K562 (cell line): Measurements from ENCODE around the gene GLRX3. TPM values are rescaled to one million over a fixed set of nuclear protein-coding genes. Genes with fewer than 3 reads are reported as not detected.

Experiments
- BACH1 ChIP-seq: fragments of 200-800 bp; sonication (Bioruptor generic); IDR thresholded peaks from 2 replicates; pipeline ENCODE4 v1.6.1; 2016; ENCODE audit warnings: missing genetic modification characterization, missing compliant biosample characterization
- CSDE1 ChIP-seq, 2 experiments: fragments of 450-650 bp; IDR thresholded peaks; 2 replicates each; pipeline ENCODE4 v1.6.1; 2016; ENCODE audit warnings: mild to moderate bottlenecking in 1 of 2
- HDAC2 ChIP-seq: fragments of 450-650 bp; IDR thresholded peaks from 2 replicates; pipeline ENCODE4 v1.6.1; 2016; ENCODE audit warnings: mild to moderate bottlenecking
- MTA2 ChIP-seq: fragments of 450-650 bp; IDR thresholded peaks from 2 replicates; pipeline ENCODE4 v1.6.1; 2016; ENCODE audit warnings: low read depth
- MXI1 ChIP-seq: IDR thresholded peaks from 2 replicates; pipeline ENCODE4 v1.6.1; 2011; ENCODE audit warnings: low read depth, mild to moderate bottlenecking, improper control_type of control experiment, low read length
- POLR3G ChIP-seq: IDR thresholded peaks from 2 replicates; pipeline ENCODE4 v1.6.1; 2011; ENCODE audit not compliant: insufficient read length, insufficient replicate concordance; ENCODE audit errors: extremely low read depth
- RAD21 ChIP-seq, 2 experiments: fragments of 250-450 bp in 1 of 2; fragments of 450-650 bp in 1 of 2; sonication (Bioruptor Pico) in 1 of 2; formaldehyde crosslinking in 1 of 2; IDR thresholded peaks in 1 of 2; conservative IDR thresholded peaks in 1 of 2; 2 replicates each; pipeline versions ENCODE4 v1.4.0 to v1.8.0; 2020 to 2022; ENCODE audit warnings: mild to moderate bottlenecking in 2 of 2, moderate library complexity in 1 of 2
- RNF2 ChIP-seq: sonication (generic); IDR thresholded peaks from 2 replicates; pipeline ENCODE4 v1.6.1; 2016
- SAP30 ChIP-seq: fragments of 200-600 bp; sonication (generic); IDR thresholded peaks from 2 replicates; pipeline ENCODE4 v1.6.1; 2012; ENCODE audit warnings: borderline replicate concordance, low read depth, mild to moderate bottlenecking, moderate library complexity, low read length, control low read depth, inconsistent platforms; ENCODE audit not compliant: insufficient read depth, poor library complexity, severe bottlenecking
- XRCC3 ChIP-seq: fragments of 450-650 bp; IDR thresholded peaks from 2 replicates; pipeline ENCODE4 v1.6.1; 2017; ENCODE audit warnings: mild to moderate bottlenecking, moderate library complexity
- ZEB2 ChIP-seq: fragments of 450-650 bp; IDR thresholded peaks from 2 replicates; pipeline ENCODE4 v1.6.1; 2016
- ZNF12 ChIP-seq: sonication (generic); formaldehyde crosslinking; IDR thresholded peaks from 2 replicates; pipeline ENCODE4 v1.4.0; 2020; ENCODE audit warnings: mild to moderate bottlenecking, missing genetic modification reagents
- polyA plus RNA-seq, 8 experiments: library from polyadenylated mRNA; depleted of rRNA in 4 of 8; stranded (reverse) in 5 of 8; unstranded in 3 of 8; fragments of >200 nt; fragmentation: Nextera tagmentation in 2 of 8; fragmentation: Illumina TruSeq in 1 of 8; extraction: Ambion mirVana in 2 of 8; extraction: Trizol in 1 of 8; gene quantifications; 2 replicates each; pipeline versions ENCODE4 v1.2.1 to v1.2.3, GENCODE V29; 2011 to 2014; ENCODE audit warnings: inconsistent platforms in 1 of 8, missing spikeins in 1 of 8
- total RNA-seq, 7 experiments: library from RNA; depleted of rRNA in 6 of 7; stranded (reverse); fragments of >200 nt in 6 of 7; fragmentation: Illumina TruSeq in 2 of 7; extraction: Trizol in 2 of 7; gene quantifications; 2 replicates each; pipeline versions ENCODE4 v1.2.1 to v1.2.3, GENCODE V29; 2011 to 2021; ENCODE audit warnings: low replicate concordance in 1 of 7
- TF ChIP-seq, protein P1 (sequence below): fragments of 250-450 bp; sonication (Bioruptor Pico); IDR thresholded peaks from 2 replicates; pipeline ENCODE4 v1.4.0; 2020; ENCODE audit warnings: mild to moderate bottlenecking
- TF ChIP-seq, protein P2 (sequence below): fragments of 250-450 bp; sonication (Bioruptor Pico); IDR thresholded peaks from 2 replicates; pipeline ENCODE4 v1.8.0; 2022; ENCODE audit warnings: inconsistent platforms
- TF ChIP-seq, protein P3 (sequence below): IDR thresholded peaks from 2 replicates; pipeline ENCODE4 v1.6.1; 2014; ENCODE audit warnings: antibody characterized with exemption
- TF ChIP-seq, protein P4 (sequence below): fragments of 450-650 bp; IDR thresholded peaks from 2 replicates; pipeline ENCODE4 v1.6.1; 2016
- TF ChIP-seq, protein P5 (sequence below), 2 experiments: fragments of 450-650 bp in 1 of 2; sonication (generic) in 1 of 2; formaldehyde crosslinking; conservative IDR thresholded peaks; 2 replicates each; pipeline versions ENCODE4 v1.4.0 to v1.8.1; 2020 to 2022; ENCODE audit warnings: mild to moderate bottlenecking in 1 of 2, missing genetic modification reagents in 1 of 2
- TF ChIP-seq, protein P6 (sequence below): fragments of 150-350 bp; conservative IDR thresholded peaks from 2 replicates; pipeline ENCODE4 v1.6.1; 2014; ENCODE audit warnings: low read length

Gene GLRX3
- total and polyA plus RNA-seq, 9 of the 15 experiments (the other 6 are each of a cell fraction or from before 2014, with no cell fraction given): 115 to 190 (median 169) TPM

DNA sequence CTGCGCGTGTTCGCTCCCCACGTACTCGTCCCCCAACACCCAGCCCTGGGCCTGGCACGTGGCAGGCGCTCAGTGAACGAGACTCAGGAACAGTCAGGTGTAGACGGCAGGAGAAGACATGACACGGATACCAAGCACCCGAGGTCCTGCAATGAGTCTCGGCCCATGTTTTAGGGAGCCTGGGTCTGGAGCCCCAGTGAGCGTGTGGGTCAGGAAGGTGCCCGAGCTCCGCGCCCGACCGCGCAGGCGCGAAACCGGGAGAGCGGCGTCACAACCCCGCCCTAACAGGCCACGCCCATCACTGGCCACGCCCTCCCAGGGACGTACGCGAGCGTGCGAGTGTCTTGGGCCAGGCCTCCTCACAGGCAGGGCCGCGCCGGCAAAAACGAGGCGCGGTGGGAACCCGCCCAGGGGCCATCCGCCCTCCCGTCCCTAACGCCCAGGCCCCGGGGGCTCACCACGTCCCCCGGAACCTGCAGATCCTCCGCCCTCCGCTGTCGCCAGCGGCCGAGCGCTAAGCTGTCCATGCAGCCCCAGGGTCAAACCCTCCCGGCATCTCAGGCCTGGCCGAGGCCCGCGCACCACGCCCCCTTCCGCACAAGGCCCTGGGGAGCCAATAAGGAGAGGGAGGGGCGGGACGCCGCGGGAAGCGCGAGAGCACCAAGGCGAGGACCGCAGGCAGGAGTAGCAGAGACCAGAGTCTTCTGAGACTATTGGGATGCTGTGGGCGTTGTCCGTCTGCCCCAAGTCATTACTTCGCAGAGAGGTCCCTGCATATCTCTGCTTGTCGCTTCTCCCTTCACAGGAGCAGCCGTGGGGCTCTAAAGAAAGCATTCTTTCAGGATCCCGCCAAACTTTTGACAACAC is 25.7 kb upstream of the GLRX3 start, which contains the start of gene C10orf143 (continued):
- TF ChIP-seq, protein P1, sequence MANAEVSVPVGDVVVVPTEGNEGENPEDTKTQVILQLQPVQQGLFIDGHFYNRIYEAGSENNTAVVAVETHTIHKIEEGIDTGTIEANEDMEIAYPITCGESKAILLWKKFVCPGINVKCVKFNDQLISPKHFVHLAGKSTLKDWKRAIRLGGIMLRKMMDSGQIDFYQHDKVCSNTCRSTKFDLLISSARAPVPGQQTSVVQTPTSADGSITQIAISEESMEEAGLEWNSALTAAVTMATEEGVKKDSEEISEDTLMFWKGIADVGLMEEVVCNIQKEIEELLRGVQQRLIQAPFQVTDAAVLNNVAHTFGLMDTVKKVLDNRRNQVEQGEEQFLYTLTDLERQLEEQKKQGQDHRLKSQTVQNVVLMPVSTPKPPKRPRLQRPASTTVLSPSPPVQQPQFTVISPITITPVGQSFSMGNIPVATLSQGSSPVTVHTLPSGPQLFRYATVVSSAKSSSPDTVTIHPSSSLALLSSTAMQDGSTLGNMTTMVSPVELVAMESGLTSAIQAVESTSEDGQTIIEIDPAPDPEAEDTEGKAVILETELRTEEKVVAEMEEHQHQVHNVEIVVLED (CRISPR knock-in tag): peak; percentile 83
- TF ChIP-seq POLR3G (no peak), BACH1 (no peak), SAP30 (peak; percentile 70), ZNF12 (CRISPR knock-in tag) (no peak), XRCC3 (no peak), MXI1 (0 out of 2 replicates have a peak, but pooled peaks have one; percentile 21), CSDE1 (IDR thresholded peaks at IDR 0.05) (no peak; a peak in 1 of 4 replicates), ZEB2 (no peak), RAD21 (CRISPR knock-in tag; conservative IDR thresholded peaks at IDR 0.05 in 1 of 2, IDR thresholded peaks at IDR 0.05 in 1 of 2) (no peak), RNF2 (no peak), HDAC2 (0 out of 2 replicates have a peak, but pooled peaks have one; percentile 8), MTA2 (no peak)
- TF ChIP-seq, protein P2, sequence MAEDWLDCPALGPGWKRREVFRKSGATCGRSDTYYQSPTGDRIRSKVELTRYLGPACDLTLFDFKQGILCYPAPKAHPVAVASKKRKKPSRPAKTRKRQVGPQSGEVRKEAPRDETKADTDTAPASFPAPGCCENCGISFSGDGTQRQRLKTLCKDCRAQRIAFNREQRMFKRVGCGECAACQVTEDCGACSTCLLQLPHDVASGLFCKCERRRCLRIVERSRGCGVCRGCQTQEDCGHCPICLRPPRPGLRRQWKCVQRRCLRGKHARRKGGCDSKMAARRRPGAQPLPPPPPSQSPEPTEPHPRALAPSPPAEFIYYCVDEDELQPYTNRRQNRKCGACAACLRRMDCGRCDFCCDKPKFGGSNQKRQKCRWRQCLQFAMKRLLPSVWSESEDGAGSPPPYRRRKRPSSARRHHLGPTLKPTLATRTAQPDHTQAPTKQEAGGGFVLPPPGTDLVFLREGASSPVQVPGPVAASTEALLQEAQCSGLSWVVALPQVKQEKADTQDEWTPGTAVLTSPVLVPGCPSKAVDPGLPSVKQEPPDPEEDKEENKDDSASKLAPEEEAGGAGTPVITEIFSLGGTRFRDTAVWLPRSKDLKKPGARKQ (CRISPR knock-in tag): no peak
- TF ChIP-seq, protein P3, sequence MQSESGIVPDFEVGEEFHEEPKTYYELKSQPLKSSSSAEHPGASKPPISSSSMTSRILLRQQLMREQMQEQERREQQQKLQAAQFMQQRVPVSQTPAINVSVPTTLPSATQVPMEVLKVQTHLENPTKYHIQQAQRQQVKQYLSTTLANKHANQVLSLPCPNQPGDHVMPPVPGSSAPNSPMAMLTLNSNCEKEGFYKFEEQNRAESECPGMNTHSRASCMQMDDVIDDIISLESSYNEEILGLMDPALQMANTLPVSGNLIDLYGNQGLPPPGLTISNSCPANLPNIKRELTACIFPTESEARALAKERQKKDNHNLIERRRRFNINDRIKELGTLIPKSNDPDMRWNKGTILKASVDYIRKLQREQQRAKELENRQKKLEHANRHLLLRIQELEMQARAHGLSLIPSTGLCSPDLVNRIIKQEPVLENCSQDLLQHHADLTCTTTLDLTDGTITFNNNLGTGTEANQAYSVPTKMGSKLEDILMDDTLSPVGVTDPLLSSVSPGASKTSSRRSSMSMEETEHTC: no peak
- TF ChIP-seq, protein P4, sequence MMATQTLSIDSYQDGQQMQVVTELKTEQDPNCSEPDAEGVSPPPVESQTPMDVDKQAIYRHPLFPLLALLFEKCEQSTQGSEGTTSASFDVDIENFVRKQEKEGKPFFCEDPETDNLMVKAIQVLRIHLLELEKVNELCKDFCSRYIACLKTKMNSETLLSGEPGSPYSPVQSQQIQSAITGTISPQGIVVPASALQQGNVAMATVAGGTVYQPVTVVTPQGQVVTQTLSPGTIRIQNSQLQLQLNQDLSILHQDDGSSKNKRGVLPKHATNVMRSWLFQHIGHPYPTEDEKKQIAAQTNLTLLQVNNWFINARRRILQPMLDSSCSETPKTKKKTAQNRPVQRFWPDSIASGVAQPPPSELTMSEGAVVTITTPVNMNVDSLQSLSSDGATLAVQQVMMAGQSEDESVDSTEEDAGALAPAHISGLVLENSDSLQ: peak; percentile 53
- TF ChIP-seq, protein P5, sequence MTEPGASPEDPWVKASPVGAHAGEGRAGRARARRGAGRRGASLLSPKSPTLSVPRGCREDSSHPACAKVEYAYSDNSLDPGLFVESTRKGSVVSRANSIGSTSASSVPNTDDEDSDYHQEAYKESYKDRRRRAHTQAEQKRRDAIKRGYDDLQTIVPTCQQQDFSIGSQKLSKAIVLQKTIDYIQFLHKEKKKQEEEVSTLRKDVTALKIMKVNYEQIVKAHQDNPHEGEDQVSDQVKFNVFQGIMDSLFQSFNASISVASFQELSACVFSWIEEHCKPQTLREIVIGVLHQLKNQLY (CRISPR knock-in tag; conservative IDR thresholded peaks at IDR 0.05): no peak
- TF ChIP-seq, protein P6, sequence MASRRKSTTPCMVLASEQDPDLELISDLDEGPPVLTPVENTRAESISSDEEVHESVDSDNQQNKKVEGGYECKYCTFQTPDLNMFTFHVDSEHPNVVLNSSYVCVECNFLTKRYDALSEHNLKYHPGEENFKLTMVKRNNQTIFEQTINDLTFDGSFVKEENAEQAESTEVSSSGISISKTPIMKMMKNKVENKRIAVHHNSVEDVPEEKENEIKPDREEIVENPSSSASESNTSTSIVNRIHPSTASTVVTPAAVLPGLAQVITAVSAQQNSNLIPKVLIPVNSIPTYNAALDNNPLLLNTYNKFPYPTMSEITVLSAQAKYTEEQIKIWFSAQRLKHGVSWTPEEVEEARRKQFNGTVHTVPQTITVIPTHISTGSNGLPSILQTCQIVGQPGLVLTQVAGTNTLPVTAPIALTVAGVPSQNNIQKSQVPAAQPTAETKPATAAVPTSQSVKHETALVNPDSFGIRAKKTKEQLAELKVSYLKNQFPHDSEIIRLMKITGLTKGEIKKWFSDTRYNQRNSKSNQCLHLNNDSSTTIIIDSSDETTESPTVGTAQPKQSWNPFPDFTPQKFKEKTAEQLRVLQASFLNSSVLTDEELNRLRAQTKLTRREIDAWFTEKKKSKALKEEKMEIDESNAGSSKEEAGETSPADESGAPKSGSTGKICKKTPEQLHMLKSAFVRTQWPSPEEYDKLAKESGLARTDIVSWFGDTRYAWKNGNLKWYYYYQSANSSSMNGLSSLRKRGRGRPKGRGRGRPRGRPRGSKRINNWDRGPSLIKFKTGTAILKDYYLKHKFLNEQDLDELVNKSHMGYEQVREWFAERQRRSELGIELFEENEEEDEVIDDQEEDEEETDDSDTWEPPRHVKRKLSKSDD: no peak
